ENCODE results near the gene CHCHD1.

Gene CHCHD1

DNA sequence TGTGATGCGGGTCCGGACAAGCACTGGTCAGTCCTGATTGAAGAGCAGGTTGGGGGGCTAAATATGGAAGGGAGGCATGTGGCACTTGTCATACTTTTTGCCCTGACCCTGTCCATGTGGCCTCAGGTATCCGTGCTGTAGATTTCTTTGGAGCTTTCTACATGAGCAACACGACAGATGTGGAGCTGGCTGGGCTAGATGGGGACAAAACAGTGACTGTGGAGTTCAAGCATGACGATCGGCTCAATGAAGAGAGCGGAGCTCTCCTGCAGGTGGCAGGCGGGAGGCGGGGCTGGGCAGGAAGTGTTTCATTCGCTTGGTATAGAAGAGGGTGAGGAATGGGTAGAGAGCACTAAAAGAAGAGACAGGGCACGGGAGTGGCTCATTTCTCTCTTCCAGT is 13.0 kb upstream of the CHCHD1 start:
- H3K4me3 ChIP-seq (ENCODE audit: low read length), result no peak overlapping the region
- TF ChIP-seq, protein P1, sequence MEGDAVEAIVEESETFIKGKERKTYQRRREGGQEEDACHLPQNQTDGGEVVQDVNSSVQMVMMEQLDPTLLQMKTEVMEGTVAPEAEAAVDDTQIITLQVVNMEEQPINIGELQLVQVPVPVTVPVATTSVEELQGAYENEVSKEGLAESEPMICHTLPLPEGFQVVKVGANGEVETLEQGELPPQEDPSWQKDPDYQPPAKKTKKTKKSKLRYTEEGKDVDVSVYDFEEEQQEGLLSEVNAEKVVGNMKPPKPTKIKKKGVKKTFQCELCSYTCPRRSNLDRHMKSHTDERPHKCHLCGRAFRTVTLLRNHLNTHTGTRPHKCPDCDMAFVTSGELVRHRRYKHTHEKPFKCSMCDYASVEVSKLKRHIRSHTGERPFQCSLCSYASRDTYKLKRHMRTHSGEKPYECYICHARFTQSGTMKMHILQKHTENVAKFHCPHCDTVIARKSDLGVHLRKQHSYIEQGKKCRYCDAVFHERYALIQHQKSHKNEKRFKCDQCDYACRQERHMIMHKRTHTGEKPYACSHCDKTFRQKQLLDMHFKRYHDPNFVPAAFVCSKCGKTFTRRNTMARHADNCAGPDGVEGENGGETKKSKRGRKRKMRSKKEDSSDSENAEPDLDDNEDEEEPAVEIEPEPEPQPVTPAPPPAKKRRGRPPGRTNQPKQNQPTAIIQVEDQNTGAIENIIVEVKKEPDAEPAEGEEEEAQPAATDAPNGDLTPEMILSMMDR (IDR thresholded peaks at IDR 0.05; ENCODE audit: insufficient read depth, low read depth, low read length, missing control alignments), result peak; percentile 27
- DNase-seq (ENCODE audit: low read depth), result no peak

DNA sequence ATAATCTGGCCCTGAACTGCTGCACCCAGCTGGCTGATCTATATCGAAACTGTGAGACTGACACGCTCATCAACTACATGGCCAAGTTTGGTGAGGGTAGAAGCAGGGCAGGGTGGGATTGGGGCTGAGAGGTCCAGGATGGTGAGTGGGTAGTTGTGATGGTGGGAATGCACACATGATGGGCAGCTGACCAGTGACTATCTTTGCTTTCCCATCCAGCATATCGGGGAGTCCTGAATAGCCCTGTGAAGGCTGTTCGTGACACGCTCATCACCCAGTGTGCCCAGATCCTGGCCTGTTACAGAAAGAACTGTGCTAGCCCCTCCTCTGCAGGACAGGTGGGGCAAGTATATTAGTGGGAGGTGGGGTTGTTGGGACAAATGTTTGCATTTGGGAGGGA is 12.5 kb upstream of the CHCHD1 start:
- no peak overlapping the region for H3K4me3 ChIP-seq (ENCODE audit: low read length)
- no peak for DNase-seq (ENCODE audit: low read depth)
- TF ChIP-seq, protein P1 (IDR thresholded peaks at IDR 0.05; ENCODE audit: insufficient read depth, low read depth, low read length, missing control alignments), result no peak

DNA sequence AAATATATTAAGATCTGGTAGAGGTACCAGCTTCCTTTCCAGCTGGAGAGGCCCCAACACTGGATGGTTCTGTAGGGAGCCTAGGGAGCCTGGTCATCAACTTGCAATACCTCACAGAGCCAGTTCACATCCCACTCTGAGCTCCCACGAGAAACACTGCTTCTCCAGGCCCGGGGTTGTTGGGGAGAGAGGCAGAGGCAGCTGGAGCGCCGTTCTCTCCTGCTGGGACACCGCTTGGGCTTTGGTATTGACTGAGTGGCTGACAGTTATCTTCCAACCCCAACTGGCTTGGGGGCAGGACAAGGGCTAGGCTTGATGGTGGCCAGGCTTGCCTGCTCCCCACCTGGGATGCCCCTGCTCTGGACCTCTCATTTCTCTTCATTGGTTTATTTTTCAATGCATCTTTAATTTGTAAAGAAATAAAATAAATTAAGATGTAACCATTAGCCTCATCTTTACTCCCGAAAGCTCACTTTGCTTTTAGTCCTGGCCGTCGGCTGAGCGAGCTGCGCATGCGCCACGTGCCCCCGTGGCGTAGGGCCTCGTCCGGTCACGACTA is 10.0 kb upstream of the CHCHD1 start:
- peak overlapping the region; percentile 76 for H3K4me3 ChIP-seq (ENCODE audit: low read length)
- TF ChIP-seq, protein P1 (IDR thresholded peaks at IDR 0.05; ENCODE audit: insufficient read depth, low read depth, low read length, missing control alignments), result no peak
- peak; percentile 62 for DNase-seq (ENCODE audit: low read depth)

DNA sequence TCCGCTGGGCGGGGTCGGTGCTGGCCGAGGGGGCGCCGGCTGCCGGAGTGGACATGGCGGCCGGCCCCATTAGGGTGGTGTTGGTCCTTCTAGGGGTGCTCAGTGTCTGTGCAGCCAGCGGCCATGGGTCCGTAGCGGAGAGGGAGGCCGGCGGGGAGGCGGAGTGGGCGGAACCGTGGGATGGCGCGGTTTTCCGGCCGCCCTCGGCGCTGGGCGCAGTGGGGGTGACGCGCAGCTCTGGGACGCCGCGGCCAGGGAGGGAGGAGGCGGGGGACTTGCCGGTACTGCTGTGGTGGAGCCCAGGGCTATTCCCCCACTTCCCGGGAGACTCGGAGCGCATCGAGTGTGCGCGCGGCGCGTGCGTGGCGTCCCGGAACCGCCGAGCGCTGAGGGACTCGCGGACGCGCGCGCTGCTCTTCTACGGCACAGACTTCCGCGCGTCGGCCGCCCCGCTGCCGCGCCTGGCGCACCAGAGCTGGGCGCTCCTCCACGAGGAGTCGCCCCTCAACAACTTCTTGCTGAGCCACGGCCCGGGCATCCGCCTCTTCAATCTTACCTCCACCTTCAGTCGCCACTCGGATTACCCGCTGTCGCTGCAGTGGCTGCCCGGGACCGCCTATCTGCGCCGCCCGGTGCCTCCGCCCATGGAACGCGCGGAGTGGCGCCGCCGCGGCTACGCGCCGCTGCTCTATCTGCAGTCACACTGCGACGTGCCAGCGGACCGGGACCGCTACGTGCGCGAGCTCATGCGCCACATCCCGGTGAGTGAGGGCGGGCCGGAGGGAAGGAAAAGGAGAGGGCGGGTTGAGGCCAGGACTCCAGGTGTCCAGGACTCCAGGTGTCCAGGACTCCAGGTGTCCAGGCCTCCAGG is 9.3 kb upstream of the CHCHD1 start:
- TF ChIP-seq, protein P1 (IDR thresholded peaks at IDR 0.05; ENCODE audit: insufficient read depth, low read depth, low read length, missing control alignments), result no peak
- H3K4me3 ChIP-seq (ENCODE audit: low read length), result peak overlapping the region; percentile 76
- DNase-seq (ENCODE audit: low read depth), result peak; percentile 79

DNA sequence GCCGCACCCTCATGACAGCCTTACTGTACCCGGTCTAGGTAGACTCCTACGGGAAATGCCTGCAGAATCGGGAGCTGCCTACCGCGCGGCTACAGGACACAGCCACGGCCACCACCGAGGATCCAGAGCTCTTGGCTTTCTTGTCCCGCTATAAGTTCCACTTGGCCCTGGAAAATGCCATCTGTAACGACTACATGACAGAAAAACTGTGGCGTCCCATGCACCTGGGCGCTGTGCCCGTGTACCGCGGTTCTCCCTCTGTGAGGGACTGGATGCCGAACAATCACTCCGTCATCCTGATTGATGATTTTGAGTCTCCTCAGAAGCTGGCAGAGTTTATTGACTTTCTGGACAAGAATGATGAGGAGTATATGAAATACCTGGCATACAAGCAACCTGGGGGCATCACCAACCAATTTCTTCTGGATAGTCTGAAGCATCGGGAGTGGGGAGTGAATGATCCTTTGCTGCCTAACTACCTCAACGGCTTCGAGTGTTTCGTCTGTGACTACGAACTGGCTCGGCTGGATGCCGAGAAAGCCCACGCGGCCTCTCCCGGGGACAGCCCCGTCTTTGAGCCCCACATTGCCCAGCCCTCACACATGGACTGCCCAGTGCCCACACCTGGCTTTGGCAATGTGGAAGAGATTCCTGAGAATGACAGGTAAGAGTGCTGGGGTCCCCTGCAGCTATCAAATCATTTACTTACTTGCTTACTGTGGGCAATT is 8.5 kb upstream of the CHCHD1 start:
- TF ChIP-seq, protein P1 (IDR thresholded peaks at IDR 0.05; ENCODE audit: insufficient read depth, low read depth, low read length, missing control alignments), result no peak
- DNase-seq (ENCODE audit: low read depth), result no peak
- H3K4me3 ChIP-seq (ENCODE audit: low read length), result peak overlapping the region; percentile 76

DNA sequence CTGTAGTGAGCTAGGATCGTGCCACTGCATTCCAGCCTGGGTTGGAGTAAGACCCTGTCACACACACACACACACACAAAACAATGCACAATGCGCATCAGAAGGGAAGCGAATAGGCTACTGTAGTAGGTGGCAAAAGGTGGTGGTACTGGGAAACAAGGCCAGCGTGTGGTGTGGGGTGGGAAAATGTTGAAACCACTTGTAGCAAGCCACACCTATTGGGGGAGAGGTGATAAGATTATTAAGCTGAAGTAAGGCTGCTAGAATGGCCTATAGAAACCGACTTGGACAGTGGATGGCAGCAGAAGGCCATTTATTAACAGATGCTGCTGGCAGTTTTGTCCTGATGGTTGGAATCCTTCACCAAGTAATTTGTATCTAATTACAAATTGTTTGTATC is 7.2 kb upstream of the CHCHD1 start:
- peak; percentile 51 for DNase-seq (ENCODE audit: low read depth)
- TF ChIP-seq, protein P1 (IDR thresholded peaks at IDR 0.05; ENCODE audit: insufficient read depth, low read depth, low read length, missing control alignments), result no peak
- H3K4me3 ChIP-seq (ENCODE audit: low read length), result peak overlapping the region; percentile 76
